Measurements from ENCODE around the gene DMBT1.
"Not testable (repeated sequence)": the region's sequence is repeated elsewhere in the genome, so short reads cannot be mapped to it uniquely, and the experiment has no call there.

Gene DMBT1

GRCh38 chr10:122570920-122571319, 10.4 kb downstream of the DMBT1 start:
- Histone ChIP-seq H3K9me3 (ENCODE audit: low read length) (no peaks in the 10 kb centered on the region), H2AFZ (ENCODE audit: low read depth, low read length) (no peak overlapping the region), H3K36me3 (ENCODE audit: insufficient read depth, low read length) (no peaks in the 10 kb centered on the region), H3K4me1 (ENCODE audit: insufficient read depth, low read length) (peaks cover under 1% of the 10 kb centered on the region), H3K4me3 (ENCODE audit: low read length) (no peak overlapping the region), H3K27me3 (ENCODE audit: insufficient read depth, low read length) (no peaks in the 10 kb centered on the region)

- Histone ChIP-seq H3K27me3 (ENCODE audit: insufficient read depth, low read length) (no peaks in the 10 kb centered on the region), H3K9me3 (ENCODE audit: low read length) (no peaks in the 10 kb centered on the region), H3K4me3 (ENCODE audit: low read length) (no peak overlapping the region), H3K4me1 (ENCODE audit: insufficient read depth, low read length) (no peaks in the 10 kb centered on the region), H3K36me3 (ENCODE audit: insufficient read depth, low read length) (no peaks in the 10 kb centered on the region), H2AFZ (ENCODE audit: low read depth, low read length) (no peak overlapping the region)
These were observed 11.3 kb downstream of the DMBT1 start for GRCh38 chr10:122571892-122572291.

DNA sequence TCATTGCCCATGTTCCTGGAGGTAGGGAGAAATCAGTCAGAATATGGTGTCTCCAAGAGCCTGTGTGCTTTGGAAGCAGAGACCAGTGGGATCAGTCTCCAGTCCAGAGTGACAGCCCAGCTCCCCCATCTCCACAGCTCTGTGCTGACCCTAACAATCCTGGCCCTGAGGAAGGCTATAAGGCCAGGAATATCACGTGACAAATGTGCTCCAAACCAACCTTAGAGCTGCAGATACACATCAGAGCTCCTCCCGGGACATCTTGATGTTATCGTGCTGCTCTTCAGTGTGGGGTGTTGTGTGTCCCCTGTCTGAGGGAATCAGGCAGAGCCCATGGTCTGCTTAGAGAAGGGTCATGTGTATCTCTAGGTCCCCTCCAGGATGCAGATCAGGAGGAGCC, 15.2 kb downstream of the DMBT1 start:
- Histone ChIP-seq H2AFZ (ENCODE audit: low read depth, low read length) (no peak overlapping the region), H3K4me3 (ENCODE audit: low read length) (no peak overlapping the region), H3K36me3 (ENCODE audit: insufficient read depth, low read length) (no peaks in the 10 kb centered on the region), H3K4me1 (ENCODE audit: insufficient read depth, low read length) (no peaks in the 10 kb centered on the region), H3K27me3 (ENCODE audit: insufficient read depth, low read length) (no peaks in the 10 kb centered on the region), H3K9me3 (ENCODE audit: low read length) (no peaks in the 10 kb centered on the region)

DNA sequence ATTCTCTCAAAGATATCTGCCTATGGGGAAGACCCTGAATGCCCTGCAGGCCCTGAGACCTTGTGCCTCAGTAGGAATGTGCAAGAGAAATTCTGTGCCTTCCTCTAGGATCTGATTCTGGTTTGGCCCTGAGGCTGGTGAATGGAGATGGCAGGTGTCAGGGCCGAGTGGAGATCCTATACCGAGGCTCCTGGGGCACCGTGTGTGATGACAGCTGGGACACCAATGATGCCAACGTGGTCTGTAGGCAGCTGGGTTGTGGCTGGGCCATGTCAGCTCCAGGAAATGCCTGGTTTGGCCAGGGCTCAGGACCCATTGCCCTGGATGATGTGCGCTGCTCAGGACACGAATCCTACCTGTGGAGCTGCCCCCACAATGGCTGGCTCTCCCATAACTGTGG, 15.7 kb downstream of the DMBT1 start:
- Histone ChIP-seq H2AFZ (ENCODE audit: low read depth, low read length) (no peak overlapping the region), H3K27me3 (ENCODE audit: insufficient read depth, low read length) (no peaks in the 10 kb centered on the region), H3K4me3 (ENCODE audit: low read length) (no peak overlapping the region), H3K4me1 (ENCODE audit: insufficient read depth, low read length) (no peaks in the 10 kb centered on the region), H3K9me3 (ENCODE audit: low read length) (no peaks in the 10 kb centered on the region), H3K36me3 (ENCODE audit: insufficient read depth, low read length) (no peaks in the 10 kb centered on the region)

DNA sequence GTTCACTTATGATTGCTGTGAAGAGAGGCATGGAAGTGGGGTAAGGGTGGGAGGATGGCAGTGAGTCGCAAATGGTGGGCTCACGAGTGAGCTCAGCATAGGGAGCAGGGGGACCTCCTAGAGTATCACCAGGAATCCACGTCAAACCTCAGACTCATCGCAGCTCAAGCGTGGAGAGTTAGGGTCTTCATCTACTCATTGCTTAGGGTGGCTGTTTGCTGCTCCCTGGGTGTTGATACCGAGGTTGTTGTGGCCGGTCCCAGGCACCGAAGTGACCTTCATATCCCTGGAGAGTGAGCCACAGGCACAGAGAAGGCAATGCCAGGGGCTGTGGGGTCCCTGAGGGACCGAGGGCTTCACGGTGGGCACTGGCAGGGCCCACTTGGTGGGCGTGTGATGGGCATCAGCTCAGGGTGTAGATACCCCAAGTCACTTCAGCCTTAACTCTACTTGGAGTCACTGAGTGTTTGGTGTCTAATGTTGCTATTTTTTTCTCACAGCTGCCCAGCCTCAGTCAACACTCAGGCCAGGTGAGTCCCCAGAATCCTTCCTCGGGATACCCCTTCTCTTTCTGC, 16.8 kb downstream of the DMBT1 start:
- Histone ChIP-seq H3K9me3 (ENCODE audit: low read length) (no peaks in the 10 kb centered on the region), H2AFZ (ENCODE audit: low read depth, low read length) (no peak overlapping the region), H3K36me3 (ENCODE audit: insufficient read depth, low read length) (no peaks in the 10 kb centered on the region), H3K4me1 (ENCODE audit: insufficient read depth, low read length) (no peaks in the 10 kb centered on the region), H3K4me3 (ENCODE audit: low read length) (no peak overlapping the region), H3K27me3 (ENCODE audit: insufficient read depth, low read length) (no peaks in the 10 kb centered on the region)

- not testable (repeated sequence) for H3K9me3 ChIP-seq (ENCODE audit: low read length); H3K27me3 ChIP-seq (ENCODE audit: insufficient read depth, low read length); H3K4me1 ChIP-seq (ENCODE audit: insufficient read depth, low read length); H3K4me3 ChIP-seq (ENCODE audit: low read length); H3K36me3 ChIP-seq (ENCODE audit: insufficient read depth, low read length); H2AFZ ChIP-seq (ENCODE audit: low read depth, low read length)
These were observed 25.5 kb downstream of the DMBT1 start for GRCh38 chr10:122586070-122586469.

DNA sequence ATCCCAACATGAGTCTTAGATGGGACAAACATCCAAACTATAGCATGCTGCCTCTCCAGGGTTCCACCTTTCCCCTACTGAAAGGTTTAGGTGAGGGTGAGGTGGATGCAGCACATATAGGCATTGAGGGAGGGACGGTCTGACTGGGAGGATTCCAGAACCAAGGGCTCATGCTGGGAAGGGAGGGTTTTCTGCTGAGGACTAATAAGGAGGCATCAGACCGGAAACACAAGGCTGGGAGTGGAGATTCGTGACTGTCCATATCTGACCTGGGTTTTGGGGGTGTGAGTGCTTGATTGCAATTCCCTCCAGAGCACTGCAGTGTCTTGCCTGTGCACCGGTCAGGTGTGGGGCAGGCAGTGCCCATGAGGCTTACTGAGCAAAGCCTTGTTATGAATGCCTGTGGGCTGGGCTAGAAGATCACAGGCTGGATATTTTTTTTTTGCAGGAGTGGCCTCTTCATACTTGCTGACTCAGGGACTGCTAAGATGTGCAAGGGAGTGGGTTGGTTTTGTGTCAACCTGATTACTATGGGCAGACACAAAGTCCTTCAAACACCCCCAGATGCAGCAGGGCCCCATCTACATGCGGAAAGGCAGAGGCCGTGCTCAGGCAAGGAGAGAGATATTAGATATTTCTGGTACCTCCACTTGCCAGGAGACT, 26.7 kb downstream of the DMBT1 start:
- Histone ChIP-seq H3K4me3 (ENCODE audit: low read length) (no peak overlapping the region), H3K9me3 (ENCODE audit: low read length) (no peaks in the 10 kb centered on the region), H3K4me1 (ENCODE audit: insufficient read depth, low read length) (no peaks in the 10 kb centered on the region), H3K36me3 (ENCODE audit: insufficient read depth, low read length) (no peaks in the 10 kb centered on the region), H2AFZ (ENCODE audit: low read depth, low read length) (no peak overlapping the region), H3K27me3 (ENCODE audit: insufficient read depth, low read length) (peaks cover 11% of the 10 kb centered on the region)

- peaks cover 11% of the 10 kb centered on the region for H3K27me3 ChIP-seq (ENCODE audit: insufficient read depth, low read length)
- H3K36me3 ChIP-seq (ENCODE audit: insufficient read depth, low read length), result no peaks in the 10 kb centered on the region
- H3K4me3 ChIP-seq (ENCODE audit: low read length), result no peak overlapping the region
- no peaks in the 10 kb centered on the region for H3K4me1 ChIP-seq (ENCODE audit: insufficient read depth, low read length)
- no peak overlapping the region for H2AFZ ChIP-seq (ENCODE audit: low read depth, low read length)
- H3K9me3 ChIP-seq (ENCODE audit: low read length), result no peaks in the 10 kb centered on the region
These were observed 27.8 kb downstream of the DMBT1 start for GRCh38 chr10:122588381-122588780.

DNA sequence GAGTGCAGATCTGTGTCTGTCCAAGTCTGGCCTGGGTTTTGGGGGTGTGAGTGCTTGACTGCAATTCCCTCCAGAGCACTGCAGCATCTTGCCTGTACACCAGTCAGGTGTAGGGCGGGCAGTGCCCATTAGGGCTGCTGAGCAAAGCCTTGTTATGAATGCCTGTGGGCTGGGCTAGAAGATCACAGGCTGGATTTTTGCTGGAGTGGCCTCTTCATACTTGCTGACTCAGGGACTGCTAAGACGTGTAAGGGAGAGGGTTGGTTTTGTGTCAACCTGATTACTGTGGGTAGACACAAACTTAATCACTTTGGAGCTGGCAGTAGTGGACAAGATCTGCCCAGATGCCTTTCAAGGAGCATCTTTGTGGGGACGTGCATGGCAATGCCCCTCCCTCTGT, 29.6 kb downstream of the DMBT1 start:
- H3K4me1 ChIP-seq (ENCODE audit: insufficient read depth, low read length), result no peaks in the 10 kb centered on the region
- H2AFZ ChIP-seq (ENCODE audit: low read depth, low read length), result no peak overlapping the region
- H3K4me3 ChIP-seq (ENCODE audit: low read length), result no peak overlapping the region
- H3K36me3 ChIP-seq (ENCODE audit: insufficient read depth, low read length), result no peaks in the 10 kb centered on the region
- H3K27me3 ChIP-seq (ENCODE audit: insufficient read depth, low read length), result peaks cover 11% of the 10 kb centered on the region
- no peaks in the 10 kb centered on the region for H3K9me3 ChIP-seq (ENCODE audit: low read length)

DNA sequence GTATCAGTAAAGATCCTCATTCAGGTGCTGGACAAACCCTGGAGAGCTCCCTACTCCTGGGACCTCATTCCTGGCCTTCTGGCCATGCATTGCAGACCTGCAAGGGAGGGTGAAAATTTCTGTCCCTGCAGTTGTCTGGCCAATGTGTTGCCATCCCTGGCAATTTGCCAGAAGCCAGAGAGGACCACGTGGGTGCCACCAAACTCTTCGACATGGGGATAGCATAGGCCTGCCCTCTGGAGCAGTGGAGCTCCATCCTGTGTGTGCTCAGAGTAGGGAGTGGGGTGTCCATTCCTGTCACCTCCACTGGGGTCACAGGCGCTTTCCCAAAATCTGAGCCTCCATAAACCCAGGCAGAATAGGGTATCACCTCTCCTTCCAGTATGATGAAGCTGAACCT, 31.2 kb downstream of the DMBT1 start:
- no peak overlapping the region for H2AFZ ChIP-seq (ENCODE audit: low read depth, low read length)
- H3K27me3 ChIP-seq (ENCODE audit: insufficient read depth, low read length), result peaks cover 11% of the 10 kb centered on the region
- H3K4me3 ChIP-seq (ENCODE audit: low read length), result no peak overlapping the region

GRCh38 chr10:122592161-122592560, 31.6 kb downstream of the DMBT1 start:
- H3K4me1 ChIP-seq (ENCODE audit: insufficient read depth, low read length), result no peaks in the 10 kb centered on the region
- no peak overlapping the region for H3K4me3 ChIP-seq (ENCODE audit: low read length)
- no peaks in the 10 kb centered on the region for H3K9me3 ChIP-seq (ENCODE audit: low read length)
- no peak overlapping the region for H2AFZ ChIP-seq (ENCODE audit: low read depth, low read length)
- H3K27me3 ChIP-seq (ENCODE audit: insufficient read depth, low read length), result peaks cover 11% of the 10 kb centered on the region
- H3K36me3 ChIP-seq (ENCODE audit: insufficient read depth, low read length), result no peaks in the 10 kb centered on the region

More for the DNA sequence above, 31.2 kb downstream of the DMBT1 start:
- H3K4me1 ChIP-seq (ENCODE audit: insufficient read depth, low read length), result no peaks in the 10 kb centered on the region
- no peaks in the 10 kb centered on the region for H3K9me3 ChIP-seq (ENCODE audit: low read length)
- H3K36me3 ChIP-seq (ENCODE audit: insufficient read depth, low read length), result no peaks in the 10 kb centered on the region

GRCh38 chr10:122617476-122618270, 57.1 kb downstream of the DMBT1 start:
- no peak overlapping the region for H3K4me3 ChIP-seq (ENCODE audit: low read length)
- H3K9me3 ChIP-seq (ENCODE audit: low read length), result no peaks in the 10 kb centered on the region
- no peak overlapping the region for H2AFZ ChIP-seq (ENCODE audit: low read depth, low read length)
- H3K4me1 ChIP-seq (ENCODE audit: insufficient read depth, low read length), result no peaks in the 10 kb centered on the region
- no peaks in the 10 kb centered on the region for H3K36me3 ChIP-seq (ENCODE audit: insufficient read depth, low read length)
- H3K27me3 ChIP-seq (ENCODE audit: insufficient read depth, low read length), result no peaks in the 10 kb centered on the region

DNA sequence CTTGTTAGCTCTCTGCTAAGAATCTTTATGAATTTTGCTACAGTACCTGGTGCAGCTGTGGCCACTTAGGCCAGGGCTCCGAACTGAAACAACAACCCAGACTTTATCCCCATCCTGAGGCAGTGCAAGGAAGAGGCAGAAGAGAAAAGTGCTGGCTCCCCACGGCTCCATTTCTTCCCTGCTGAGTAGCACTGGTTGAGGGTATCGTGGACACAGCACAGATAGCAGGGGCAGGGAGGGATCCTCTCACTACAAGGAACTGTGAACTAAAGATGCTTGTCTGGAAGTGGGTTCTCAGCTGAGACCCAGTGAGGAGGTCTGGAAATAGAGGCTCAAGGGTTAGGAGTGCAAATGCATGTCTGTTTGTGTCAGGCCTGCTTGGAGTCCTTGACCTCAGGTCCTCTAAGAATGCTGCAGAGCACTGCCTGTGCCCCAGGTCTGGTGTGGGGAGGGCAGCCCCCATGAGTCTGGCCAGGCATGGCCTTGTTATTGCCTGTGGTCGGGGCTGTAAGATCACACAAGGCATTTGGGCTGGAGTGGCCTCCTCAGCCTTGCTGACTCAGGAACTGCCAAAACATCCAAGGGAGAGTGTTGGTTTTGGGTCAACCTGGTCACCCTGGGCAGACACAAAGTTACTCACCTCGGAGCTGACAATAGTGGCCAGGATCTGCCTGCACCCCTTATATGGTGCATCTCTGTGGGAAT, 58.1 kb downstream of the DMBT1 start:
- Histone ChIP-seq H3K4me3 (ENCODE audit: low read length) (no peak overlapping the region), H3K4me1 (ENCODE audit: insufficient read depth, low read length) (no peaks in the 10 kb centered on the region), H3K9me3 (ENCODE audit: low read length) (no peaks in the 10 kb centered on the region)

More for the DNA sequence above, 58.1 kb downstream of the DMBT1 start:
- H3K27me3 ChIP-seq (ENCODE audit: insufficient read depth, low read length), result no peaks in the 10 kb centered on the region
- H3K36me3 ChIP-seq (ENCODE audit: insufficient read depth, low read length), result no peaks in the 10 kb centered on the region
- no peak overlapping the region for H2AFZ ChIP-seq (ENCODE audit: low read depth, low read length)
